Loucy (cell line): ENCODE measurements around the gene CACNA1C.

Experiments used
- H2AFZ ChIP-seq: fragments of 200-600 bp; sonication (generic); 2 replicates; pipeline ENCODE4 v1.6.0; 2016; ENCODE audit warnings: antibody characterized with exemption, mild to moderate bottlenecking, low read length, moderate library complexity
- H3F3A ChIP-seq: fragments of 200-600 bp; 2 replicates; pipeline ENCODE4 v1.6.0; 2016; ENCODE audit warnings: antibody characterized with exemption, low read depth, mild to moderate bottlenecking
- H3K27me3 ChIP-seq: fragments of 200-600 bp; sonication (generic); 2 replicates; pipeline ENCODE4 v1.6.1; 2014; ENCODE audit warnings: low read length, mild to moderate bottlenecking; ENCODE audit not compliant: insufficient read depth, poor library complexity, severe bottlenecking
- H3K36me3 ChIP-seq: fragments of 200-600 bp; sonication (generic); 2 replicates; pipeline ENCODE4 v1.6.1; 2016; ENCODE audit warnings: low read length; ENCODE audit not compliant: insufficient read depth
- H3K4me1 ChIP-seq: fragments of 200-600 bp; sonication (generic); 2 replicates; pipeline ENCODE4 v1.5.1; 2014; ENCODE audit warnings: low read length, mild to moderate bottlenecking; ENCODE audit not compliant: insufficient read depth, poor library complexity, severe bottlenecking
- H3K4me2 ChIP-seq: fragments of 200-600 bp; sonication (generic); 2 replicates; pipeline ENCODE4 v1.6.0; 2014; ENCODE audit warnings: antibody characterized with exemption, low read length, low read depth, mild to moderate bottlenecking; ENCODE audit not compliant: poor library complexity, severe bottlenecking
- H3K4me3 ChIP-seq: fragments of 200-600 bp; sonication (generic); 2 replicates; pipeline ENCODE4 v1.5.1; 2014; ENCODE audit warnings: low read length, mild to moderate bottlenecking, mixed read lengths; ENCODE audit not compliant: poor library complexity, severe bottlenecking
- H3K79me2 ChIP-seq: fragments of 200-600 bp; sonication (generic); 2 replicates; pipeline ENCODE4 v1.6.1; 2014; ENCODE audit warnings: low read length; ENCODE audit not compliant: insufficient read depth
- H3K9ac ChIP-seq: fragments of 200-600 bp; sonication (generic); 2 replicates; pipeline ENCODE4 v1.6.0; 2014; ENCODE audit warnings: mild to moderate bottlenecking, low read depth, low read length, moderate library complexity; ENCODE audit not compliant: poor library complexity, severe bottlenecking
- H3K9me2 ChIP-seq: fragments of 200-600 bp; sonication (generic); replicated peaks from 2 replicates; pipeline ENCODE4 v1.6.1; 2016; ENCODE audit warnings: low read depth, low read length, mixed read lengths
- H3K9me3 ChIP-seq: fragments of 200-600 bp; sonication (generic); 2 replicates; pipeline ENCODE4 v1.6.1; 2014; ENCODE audit warnings: mild to moderate bottlenecking, antibody characterized with exemption, low read length, low read depth; ENCODE audit not compliant: insufficient read depth
- H4K20me1 ChIP-seq: fragments of 200-600 bp; sonication (generic); 2 replicates; pipeline ENCODE4 v1.6.0; 2014; ENCODE audit warnings: antibody characterized with exemption, low read length, mild to moderate bottlenecking; ENCODE audit not compliant: insufficient read depth, poor library complexity, severe bottlenecking
- EZH2phosphoT487 ChIP-seq: fragments of 200-600 bp; IDR thresholded peaks from 2 replicates; pipeline ENCODE4 v1.6.1; 2018; ENCODE audit warnings: antibody characterized with exemption, mild to moderate bottlenecking, moderate library complexity, borderline replicate concordance
- TF ChIP-seq, protein P1 (sequence below): fragments of 200-600 bp; sonication (generic); conservative IDR thresholded peaks from 2 replicates; pipeline ENCODE4 v1.5.1; 2014; ENCODE audit warnings: mild to moderate bottlenecking, antibody characterized with exemption, low read length

The CACNA1C gene

DNA sequence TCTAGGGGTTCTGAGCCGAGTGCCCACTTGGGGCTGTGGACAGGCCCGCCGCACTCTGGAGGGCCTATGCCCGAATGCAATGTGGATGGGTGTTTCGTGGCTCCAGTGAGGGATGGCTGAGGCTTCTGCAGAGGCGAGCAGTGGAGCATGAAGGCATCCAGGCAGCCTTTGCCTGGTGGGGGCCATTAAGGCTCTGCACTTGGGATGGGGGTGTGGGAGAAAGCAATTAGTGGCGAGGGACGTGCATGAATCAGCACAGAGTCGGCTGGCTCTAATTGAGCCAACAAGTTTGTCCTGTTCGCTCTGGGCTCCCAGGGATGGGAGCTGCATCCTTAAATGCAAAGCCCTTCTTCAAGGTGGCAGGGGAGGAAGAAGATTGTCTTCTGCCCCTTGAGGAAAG is 395.1 kb downstream of the CACNA1C start:
- Histone ChIP-seq H3K36me3 (no peaks in the 10 kb centered on the region), H2AFZ (no peak overlapping the region), H4K20me1 (no peaks in the 10 kb centered on the region), H3F3A (no peaks in the 10 kb centered on the region), H3K4me2 (no peak overlapping the region), H3K9ac (no peak overlapping the region), H3K9me2 (no peaks in the 10 kb centered on the region), H3K9me3 (no peaks in the 10 kb centered on the region), H3K4me3 (no peak overlapping the region), H3K79me2 (no peaks in the 10 kb centered on the region), H3K27me3 (no peaks in the 10 kb centered on the region), H3K4me1 (no peaks in the 10 kb centered on the region)
- TF ChIP-seq EZH2phosphoT487: no peak
- TF ChIP-seq, protein P1, sequence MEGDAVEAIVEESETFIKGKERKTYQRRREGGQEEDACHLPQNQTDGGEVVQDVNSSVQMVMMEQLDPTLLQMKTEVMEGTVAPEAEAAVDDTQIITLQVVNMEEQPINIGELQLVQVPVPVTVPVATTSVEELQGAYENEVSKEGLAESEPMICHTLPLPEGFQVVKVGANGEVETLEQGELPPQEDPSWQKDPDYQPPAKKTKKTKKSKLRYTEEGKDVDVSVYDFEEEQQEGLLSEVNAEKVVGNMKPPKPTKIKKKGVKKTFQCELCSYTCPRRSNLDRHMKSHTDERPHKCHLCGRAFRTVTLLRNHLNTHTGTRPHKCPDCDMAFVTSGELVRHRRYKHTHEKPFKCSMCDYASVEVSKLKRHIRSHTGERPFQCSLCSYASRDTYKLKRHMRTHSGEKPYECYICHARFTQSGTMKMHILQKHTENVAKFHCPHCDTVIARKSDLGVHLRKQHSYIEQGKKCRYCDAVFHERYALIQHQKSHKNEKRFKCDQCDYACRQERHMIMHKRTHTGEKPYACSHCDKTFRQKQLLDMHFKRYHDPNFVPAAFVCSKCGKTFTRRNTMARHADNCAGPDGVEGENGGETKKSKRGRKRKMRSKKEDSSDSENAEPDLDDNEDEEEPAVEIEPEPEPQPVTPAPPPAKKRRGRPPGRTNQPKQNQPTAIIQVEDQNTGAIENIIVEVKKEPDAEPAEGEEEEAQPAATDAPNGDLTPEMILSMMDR: no peak

GRCh38 chr12:2449586-2449985 is 396.8 kb downstream of the CACNA1C start:
- no peaks in the 10 kb centered on the region for H4K20me1 ChIP-seq
- no peak overlapping the region for H3K4me3 ChIP-seq
- H3K9me3 ChIP-seq: no peaks in the 10 kb centered on the region
- no peaks in the 10 kb centered on the region for H3K27me3 ChIP-seq
- no peak overlapping the region for H2AFZ ChIP-seq
- H3K9ac ChIP-seq: no peak overlapping the region
- no peaks in the 10 kb centered on the region for H3K79me2 ChIP-seq
- H3K9me2 ChIP-seq: no peaks in the 10 kb centered on the region
- no peaks in the 10 kb centered on the region for H3F3A ChIP-seq
- no peak for TF ChIP-seq EZH2phosphoT487
- TF ChIP-seq, protein P1: no peak
- H3K4me1 ChIP-seq: peaks cover 8% of the 10 kb centered on the region
- no peaks in the 10 kb centered on the region for H3K36me3 ChIP-seq
- H3K4me2 ChIP-seq: no peak overlapping the region

DNA sequence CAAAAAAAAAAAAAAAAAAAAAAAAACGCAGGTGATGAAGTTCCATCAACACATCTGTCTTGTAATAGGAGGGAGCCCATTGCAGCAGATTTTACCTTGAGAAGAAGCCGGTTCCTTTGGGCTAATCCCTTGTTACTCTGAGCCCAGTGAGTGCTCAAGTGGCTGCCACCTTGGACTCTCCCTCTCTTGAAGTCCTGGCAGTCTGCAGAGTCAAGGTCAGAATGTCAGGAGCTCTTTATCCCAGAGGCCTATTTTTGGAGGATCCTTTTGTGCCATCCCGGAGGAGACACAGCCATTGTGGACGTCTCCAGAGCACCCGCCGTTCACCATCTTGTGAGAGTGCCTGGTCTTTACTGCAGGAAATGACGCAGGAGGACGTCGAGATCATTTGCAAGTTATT is 397.8 kb downstream of the CACNA1C start:
- H3K4me3 ChIP-seq: no peak overlapping the region
- H3K9me2 ChIP-seq: no peaks in the 10 kb centered on the region
- no peaks in the 10 kb centered on the region for H3F3A ChIP-seq
- no peaks in the 10 kb centered on the region for H3K36me3 ChIP-seq
- no peak overlapping the region for H3K9ac ChIP-seq
- H3K4me2 ChIP-seq: no peak overlapping the region
- H4K20me1 ChIP-seq: no peaks in the 10 kb centered on the region
- no peaks in the 10 kb centered on the region for H3K9me3 ChIP-seq
- H2AFZ ChIP-seq: no peak overlapping the region
- peaks cover 8% of the 10 kb centered on the region for H3K4me1 ChIP-seq
- H3K27me3 ChIP-seq: no peaks in the 10 kb centered on the region
- H3K79me2 ChIP-seq: no peaks in the 10 kb centered on the region
- no peak for TF ChIP-seq EZH2phosphoT487
- TF ChIP-seq, protein P1: no peak
